HepG2 (cell line): ENCODE measurements around the gene BCAS3. TPM values are rescaled to one million over a fixed set of nuclear protein-coding genes. Genes with fewer than 3 reads are reported as not detected.

Experiments used
- ATAC-seq: fragments of 200-7000 bp; cut with Tn5 transposase; 3 replicates; pipeline ENCODE4 v1.9.1; 2020; ENCODE audit warnings: mild to moderate bottlenecking, moderate library complexity
- BruUV-seq: library from RNA; stranded (reverse); fragments of 400-500 nt; replicated peaks from 2 replicates; lab custom pipeline; 2021; lab: Mats Ljungman, UMichigan
- CTCF ChIA-PET: fragments of 300-600 bp; formaldehyde crosslinking; extraction: SDS; loops from one replicate; lab custom pipeline; 2021; ENCODE audit warnings: low total read pairs, inconsistent platforms, low intra/inter-chr PET ratio; lab: Yijun Ruan, JAX
- POLR2A ChIA-PET: fragments of 350-600 bp; sonication (Branson Sonifier 250); formaldehyde crosslinking; loops from one replicate; lab custom pipeline; 2020; ENCODE audit warnings: antibody characterized with exemption, inconsistent platforms; lab: Yijun Ruan, JAX
- DNase-seq: peaks from one replicate; pipeline ENCODE4 v3.0.0-alpha.2; 2015; ENCODE audit warnings: low spot score
- FAIRE-seq: peaks from 3 replicates; lab custom pipeline; 2011; peaks lifted over from hg19 to GRCh38; lab: Jason Lieb, UNC
- H2AFZ ChIP-seq: one replicate; pipeline ENCODE4 v1.6.1; 2011; ENCODE audit warnings: low read length, inconsistent platforms
- H3K27ac ChIP-seq: fragments of 300-600 bp; 3 replicates; pipeline ENCODE4 v1.8.0; 2011; ENCODE audit warnings: mixed run types, mild to moderate bottlenecking, mixed read lengths, low read length, inconsistent platforms; ENCODE audit not compliant: insufficient read depth; ENCODE audit errors: extremely low read length
- H3K27me3 ChIP-seq, 2 experiments: fragments of 200-600 bp in 1 of 2; 2 replicates in 1 of 2; 3 replicates in 1 of 2; pipeline versions ENCODE4 v1.6.0 to v1.8.0; 2011; ENCODE audit warnings: low read length in 2 of 2, mild to moderate bottlenecking in 2 of 2, moderate library complexity in 2 of 2, inconsistent platforms in 1 of 2; ENCODE audit not compliant: insufficient read depth in 2 of 2, control insufficient read depth in 1 of 2
- H3K36me3 ChIP-seq, 2 experiments: fragments of 200-600 bp in 1 of 2; replicated peaks in 1 of 2; 2 replicates in 1 of 2; 3 replicates in 1 of 2; pipeline versions ENCODE4 v1.5.1 to v1.8.0; 2011; ENCODE audit warnings: low read length in 2 of 2, inconsistent platforms in 1 of 2; ENCODE audit not compliant: insufficient read depth in 2 of 2, control insufficient read depth in 1 of 2
- H3K4me1 ChIP-seq: 2 replicates; pipeline ENCODE4 v1.5.1; 2012; ENCODE audit warnings: low read length, inconsistent platforms; ENCODE audit not compliant: insufficient read depth
- H3K4me2 ChIP-seq: 2 replicates; pipeline ENCODE4 v1.6.0; 2011; ENCODE audit warnings: low read depth, low read length, inconsistent platforms
- H3K4me3 ChIP-seq, 3 experiments: fragments of 200-600 bp in 1 of 3; sonication (generic), shearing (Covaris generic) in 1 of 3; replicated peaks in 1 of 3; 2 replicates each; pipeline ENCODE4 v1.5.1; 2011 to 2016; ENCODE audit warnings: low read length in 3 of 3, inconsistent platforms in 2 of 3, low read depth in 2 of 3, mild to moderate bottlenecking in 2 of 3, control low read depth in 1 of 3, mixed read lengths in 1 of 3; ENCODE audit not compliant: insufficient read depth in 1 of 3
- H3K79me2 ChIP-seq: one replicate; pipeline ENCODE4 v1.6.1; 2011; ENCODE audit warnings: low read length, inconsistent platforms; ENCODE audit not compliant: insufficient read depth
- H3K9ac ChIP-seq: 2 replicates; pipeline ENCODE4 v1.6.0; 2011; ENCODE audit warnings: mild to moderate bottlenecking, low read depth, low read length, inconsistent platforms; ENCODE audit not compliant: insufficient read depth
- H3K9me3 ChIP-seq: 2 replicates; pipeline ENCODE4 v1.5.1; 2012; ENCODE audit warnings: mild to moderate bottlenecking, low read length
- H4K20me1 ChIP-seq: 2 replicates; pipeline ENCODE4 v1.6.0; 2011; ENCODE audit warnings: inconsistent platforms, mild to moderate bottlenecking, low read length, moderate library complexity; ENCODE audit not compliant: insufficient read depth
- ATF6 ChIP-seq: sonication (generic); formaldehyde crosslinking; conservative IDR thresholded peaks from 2 replicates; pipeline ENCODE4 v1.4.0; 2020; ENCODE audit warnings: missing genetic modification reagents
- HNF4A ChIP-seq: sonication (generic); formaldehyde crosslinking; IDR thresholded peaks from 2 replicates; pipeline ENCODE4 v1.4.0; 2020; ENCODE audit warnings: missing genetic modification reagents
- JUN ChIP-seq: sonication (generic); formaldehyde crosslinking; IDR thresholded peaks from 2 replicates; pipeline ENCODE4 v1.4.0; 2020; ENCODE audit warnings: mild to moderate bottlenecking, missing genetic modification reagents
- MBD4 ChIP-seq: IDR thresholded peaks from 2 replicates; pipeline ENCODE4 v1.6.1; 2012; ENCODE audit warnings: low read length, inconsistent platforms, borderline replicate concordance
- PHF5A ChIP-seq: IDR thresholded peaks from one replicate; pipeline ENCODE4 v1.6.1; 2018; ENCODE audit warnings: low read depth, missing genetic modification reagents; ENCODE audit not compliant: unreplicated experiment
- TCF12 ChIP-seq, 2 experiments: fragments of 450-650 bp in 1 of 2; sonication (generic) in 1 of 2; formaldehyde crosslinking in 1 of 2; IDR thresholded peaks; 2 replicates each; pipeline versions ENCODE4 v1.6.1 to v1.8.0; 2017 to 2022; ENCODE audit warnings: antibody characterized with exemption in 1 of 2, mild to moderate bottlenecking in 1 of 2, missing genetic modification reagents in 1 of 2, moderate library complexity in 1 of 2
- ZNF724P ChIP-seq: sonication (generic); formaldehyde crosslinking; IDR thresholded peaks from 2 replicates; pipeline ENCODE4 v1.8.0; 2022; ENCODE audit warnings: missing genetic modification reagents, borderline replicate concordance
- ZNF878 ChIP-seq: sonication (generic); formaldehyde crosslinking; IDR thresholded peaks from 2 replicates; pipeline ENCODE4 v1.8.1; 2023; ENCODE audit warnings: mild to moderate bottlenecking, missing genetic modification reagents, moderate library complexity
- WGBS: methylation state at CpG from one replicate; pipeline ENCODE4 v1.1.6; 2017; ENCODE audit warnings: low lambda C conversion rate; 5-methylcytosine and 5-hydroxymethylcytosine counted together
- in situ Hi-C: cut with HindIII; loops from 2 replicates; pipeline ENCODE4 v1.10.0; 2017; ENCODE audit warnings: low pct_unique_long_range_greater_than_20kb; ENCODE audit not compliant: extremely low pct_ligation_motif_present
- intact Hi-C: fragments of 100-400 bp; cut with micrococcal nuclease; formaldehyde crosslinking; loops from one replicate; pipeline ENCODE4 v1.10.0; 2022; ENCODE audit not compliant: unreplicated experiment
- polyA plus RNA-seq, 8 experiments: library from polyadenylated mRNA; depleted of rRNA in 3 of 8; stranded (reverse) in 7 of 8; unstranded in 1 of 8; fragments of >200 nt; fragmentation: Illumina TruSeq in 4 of 8; extraction: Trizol in 4 of 8; gene quantifications; 2 replicates each; pipeline versions ENCODE4 v1.2.1 to v1.2.3, GENCODE V29; 2011 to 2016; ENCODE audit warnings: low read depth in 4 of 8, missing spikeins in 1 of 8, mixed read lengths in 1 of 8; ENCODE audit not compliant: insufficient read depth in 1 of 8
- total RNA-seq, 5 experiments: library from RNA; depleted of rRNA; stranded (reverse); fragments of >200 nt; fragmentation: Illumina TruSeq; extraction: Trizol; gene quantifications; 2 replicates each; pipeline ENCODE4 v1.2.3, GENCODE V29; 2016; ENCODE audit warnings: low read depth in 1 of 5
- TF ChIP-seq, protein P1 (sequence below): IDR thresholded peaks from 2 replicates; pipeline ENCODE4 v1.6.1; 2016; ENCODE audit warnings: low read depth, missing genetic modification reagents, missing compliant biosample characterization

BCAS3 gene
- total and polyA plus RNA-seq, 2 of the 13 experiments (the other 11 are each of a cell fraction or from before 2014, with no cell fraction given): 10.7 to 11.2 TPM

GRCh38 chr17:61260071-61260797, 582.6 kb downstream of the BCAS3 start:
- DNase-seq: no peak

More at GRCh38 chr17:61260071-61260797, 582.6 kb downstream of the BCAS3 start:
- Histone ChIP-seq H3K4me3 (no peak overlapping the region), H3K4me2 (no peak overlapping the region), H3K9ac (no peak overlapping the region), H2AFZ (no peak overlapping the region), H3K27me3 (no peaks in the 10 kb centered on the region), H3K4me1 (no peaks in the 10 kb centered on the region; the same call in 1 of the 2 replicates), H3K36me3 (no peaks in the 10 kb centered on the region), H4K20me1 (no peaks in the 10 kb centered on the region), H3K79me2 (no peaks in the 10 kb centered on the region), H3K9me3 (no peaks in the 10 kb centered on the region), H3K27ac (no peak overlapping the region)
- FAIRE-seq: no peak
- 63% methylated on average over 12 of the region's 12 CpGs for WGBS
- in situ Hi-C loops (no loop called here), intact Hi-C loops (no loop called here)
- ChIA-PET POLR2A (no interaction called here), CTCF (no interaction called here)
- BruUV-seq: no TSS peak
- TF ChIP-seq, protein P1, sequence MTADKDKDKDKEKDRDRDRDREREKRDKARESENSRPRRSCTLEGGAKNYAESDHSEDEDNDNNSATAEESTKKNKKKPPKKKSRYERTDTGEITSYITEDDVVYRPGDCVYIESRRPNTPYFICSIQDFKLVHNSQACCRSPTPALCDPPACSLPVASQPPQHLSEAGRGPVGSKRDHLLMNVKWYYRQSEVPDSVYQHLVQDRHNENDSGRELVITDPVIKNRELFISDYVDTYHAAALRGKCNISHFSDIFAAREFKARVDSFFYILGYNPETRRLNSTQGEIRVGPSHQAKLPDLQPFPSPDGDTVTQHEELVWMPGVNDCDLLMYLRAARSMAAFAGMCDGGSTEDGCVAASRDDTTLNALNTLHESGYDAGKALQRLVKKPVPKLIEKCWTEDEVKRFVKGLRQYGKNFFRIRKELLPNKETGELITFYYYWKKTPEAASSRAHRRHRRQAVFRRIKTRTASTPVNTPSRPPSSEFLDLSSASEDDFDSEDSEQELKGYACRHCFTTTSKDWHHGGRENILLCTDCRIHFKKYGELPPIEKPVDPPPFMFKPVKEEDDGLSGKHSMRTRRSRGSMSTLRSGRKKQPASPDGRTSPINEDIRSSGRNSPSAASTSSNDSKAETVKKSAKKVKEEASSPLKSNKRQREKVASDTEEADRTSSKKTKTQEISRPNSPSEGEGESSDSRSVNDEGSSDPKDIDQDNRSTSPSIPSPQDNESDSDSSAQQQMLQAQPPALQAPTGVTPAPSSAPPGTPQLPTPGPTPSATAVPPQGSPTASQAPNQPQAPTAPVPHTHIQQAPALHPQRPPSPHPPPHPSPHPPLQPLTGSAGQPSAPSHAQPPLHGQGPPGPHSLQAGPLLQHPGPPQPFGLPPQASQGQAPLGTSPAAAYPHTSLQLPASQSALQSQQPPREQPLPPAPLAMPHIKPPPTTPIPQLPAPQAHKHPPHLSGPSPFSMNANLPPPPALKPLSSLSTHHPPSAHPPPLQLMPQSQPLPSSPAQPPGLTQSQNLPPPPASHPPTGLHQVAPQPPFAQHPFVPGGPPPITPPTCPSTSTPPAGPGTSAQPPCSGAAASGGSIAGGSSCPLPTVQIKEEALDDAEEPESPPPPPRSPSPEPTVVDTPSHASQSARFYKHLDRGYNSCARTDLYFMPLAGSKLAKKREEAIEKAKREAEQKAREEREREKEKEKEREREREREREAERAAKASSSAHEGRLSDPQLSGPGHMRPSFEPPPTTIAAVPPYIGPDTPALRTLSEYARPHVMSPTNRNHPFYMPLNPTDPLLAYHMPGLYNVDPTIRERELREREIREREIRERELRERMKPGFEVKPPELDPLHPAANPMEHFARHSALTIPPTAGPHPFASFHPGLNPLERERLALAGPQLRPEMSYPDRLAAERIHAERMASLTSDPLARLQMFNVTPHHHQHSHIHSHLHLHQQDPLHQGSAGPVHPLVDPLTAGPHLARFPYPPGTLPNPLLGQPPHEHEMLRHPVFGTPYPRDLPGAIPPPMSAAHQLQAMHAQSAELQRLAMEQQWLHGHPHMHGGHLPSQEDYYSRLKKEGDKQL (CRISPR knock-in tag): no peak
- TF ChIP-seq PHF5A (CRISPR knock-in tag) (no peak), ZNF724P (no peak), JUN (CRISPR knock-in tag) (no peak), HNF4A (no peak), TCF12 (IDR thresholded peaks at IDR 0.05) (no peak), TCF12 (CRISPR knock-in tag; IDR thresholded peaks at IDR 0.05) (no peak), ATF6 (CRISPR knock-in tag) (no peak), MBD4 (no peak), ZNF878 (CRISPR knock-in tag) (no peak)
- ATAC-seq: no peak
